HEK293T (cell line): ENCODE measurements around the gene PPP1R12B.

Experiments used
- BHLHE40 ChIP-seq: fragments of 450-650 bp; IDR thresholded peaks from 2 replicates; pipeline ENCODE4 v1.6.1; 2016; ENCODE audit warnings: mild to moderate bottlenecking, moderate library complexity, borderline replicate concordance
- FOXA1 ChIP-seq: fragments of 450-650 bp; IDR thresholded peaks from 2 replicates; pipeline ENCODE4 v1.6.1; 2016; ENCODE audit warnings: mild to moderate bottlenecking
- TF ChIP-seq, protein P1 (sequence below): fragments of 450-650 bp; IDR thresholded peaks from 2 replicates; pipeline ENCODE4 v1.6.1; 2016

DNA sequence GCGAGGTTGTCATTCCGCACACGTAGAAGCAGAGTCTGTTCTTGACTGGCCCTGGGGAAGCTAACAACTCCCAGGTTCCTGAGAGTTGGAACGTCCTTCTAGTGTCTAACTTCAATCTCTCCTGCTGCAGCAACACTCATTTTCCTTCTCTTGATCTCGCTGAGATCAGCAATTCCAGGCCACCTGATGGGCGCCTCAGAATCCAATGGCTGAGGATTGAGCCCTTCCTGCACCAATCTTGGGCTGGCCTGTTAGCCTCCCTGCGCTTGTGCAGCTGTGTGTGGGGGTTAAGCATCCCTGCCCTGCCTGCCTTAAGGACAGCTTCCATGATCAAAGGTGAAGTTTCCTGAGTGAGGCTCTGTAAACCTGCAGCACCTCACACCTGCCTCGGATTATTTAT lies 273.9 kb downstream of the PPP1R12B start:
- TF ChIP-seq, protein P1, sequence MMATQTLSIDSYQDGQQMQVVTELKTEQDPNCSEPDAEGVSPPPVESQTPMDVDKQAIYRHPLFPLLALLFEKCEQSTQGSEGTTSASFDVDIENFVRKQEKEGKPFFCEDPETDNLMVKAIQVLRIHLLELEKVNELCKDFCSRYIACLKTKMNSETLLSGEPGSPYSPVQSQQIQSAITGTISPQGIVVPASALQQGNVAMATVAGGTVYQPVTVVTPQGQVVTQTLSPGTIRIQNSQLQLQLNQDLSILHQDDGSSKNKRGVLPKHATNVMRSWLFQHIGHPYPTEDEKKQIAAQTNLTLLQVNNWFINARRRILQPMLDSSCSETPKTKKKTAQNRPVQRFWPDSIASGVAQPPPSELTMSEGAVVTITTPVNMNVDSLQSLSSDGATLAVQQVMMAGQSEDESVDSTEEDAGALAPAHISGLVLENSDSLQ: no peak
- TF ChIP-seq FOXA1 (no peak), BHLHE40 (no peak)
